Ureter (tissue), 1 donor: ENCODE results near the gene IQCF5. TPM values are rescaled to one million over a fixed set of nuclear protein-coding genes. Genes with fewer than 3 reads are reported as not detected.
"Not testable (repeated sequence)": the region's sequence is repeated elsewhere in the genome, so short reads cannot be mapped to it uniquely, and the experiment has no call there.

Experiments used
- DNase-seq: peaks from one replicate; pipeline ENCODE4 v3.0.0-alpha.2; 2020; ENCODE audit warnings: low spot score
- total RNA-seq: library from RNA; stranded (reverse); gene quantifications from one replicate; pipeline ENCODE4 v1.2.4, GENCODE V29; 2023
- donor health status: DM: yes; HTN: yes; CAD: no.

Gene IQCF5
- not detected for total RNA-seq

DNA sequence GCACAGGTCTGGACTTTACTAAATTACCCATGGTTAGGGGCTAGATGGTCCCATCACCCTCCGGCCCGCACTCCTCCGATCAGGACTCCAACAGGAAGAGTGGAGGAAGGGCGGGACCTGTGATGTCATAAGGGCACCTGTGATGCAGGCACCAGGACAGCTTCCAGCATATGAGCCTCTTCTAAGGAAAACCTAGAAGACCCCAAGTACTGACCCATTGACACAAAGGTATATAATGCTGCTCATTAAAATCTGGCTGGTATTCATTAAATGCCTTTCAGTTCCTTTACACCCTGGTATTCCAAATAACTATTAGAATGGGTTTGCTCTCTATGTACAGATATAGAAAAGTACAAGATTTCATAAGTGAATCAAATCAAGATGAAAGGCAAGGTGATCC lies at the start of gene IQCF5:
IQCF5 (minus strand) TSS at position 101 of the 400 bp plus-strand sequence; CDS start at position 31, 70 bp downstream.
- no peak for DNase-seq

DNA sequence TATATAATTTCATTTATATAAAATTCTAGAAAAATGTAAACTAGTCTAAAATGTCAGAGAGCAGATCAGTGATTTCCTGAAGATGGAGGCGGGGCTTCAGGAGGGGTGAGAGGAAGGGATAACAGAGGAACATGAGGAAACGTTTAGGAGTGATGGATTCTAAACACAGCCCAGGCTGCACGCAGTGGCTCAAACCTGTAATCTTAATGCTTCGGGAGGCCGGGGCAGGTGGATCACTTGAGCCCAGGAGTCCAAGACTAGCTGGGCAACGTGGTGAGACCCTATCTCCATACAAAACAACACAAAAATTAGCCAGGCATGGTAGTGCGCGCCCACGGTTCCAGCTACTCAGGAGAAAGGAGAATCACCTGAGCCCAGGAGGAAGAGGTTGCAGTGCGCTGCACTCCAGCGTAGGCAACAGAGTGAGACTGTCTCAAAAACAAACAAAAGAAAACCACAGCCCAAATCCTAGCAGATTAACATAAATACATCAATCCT lies 45.7 kb upstream of the IQCF5 start:
- no peak for DNase-seq

DNA sequence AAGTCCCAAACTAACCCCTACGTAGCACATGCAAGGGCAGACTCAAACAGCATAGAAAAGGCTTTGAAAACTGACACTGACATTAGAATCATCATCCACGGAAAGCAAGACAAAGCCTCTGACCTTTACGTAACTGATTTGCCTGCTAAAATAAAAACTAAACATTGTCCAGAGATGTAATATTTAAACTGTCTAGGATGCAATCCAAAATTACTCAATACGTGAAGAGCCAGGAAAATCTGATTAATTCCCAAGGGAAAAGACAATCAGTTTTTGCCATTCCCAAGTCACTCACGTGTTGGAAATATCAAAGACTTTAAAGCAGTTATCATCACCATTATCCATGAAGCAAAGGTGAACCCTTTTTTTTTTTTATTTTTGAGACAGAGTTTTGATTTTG lies 41.0 kb upstream of the IQCF5 start:
- DNase-seq = no peak

DNA sequence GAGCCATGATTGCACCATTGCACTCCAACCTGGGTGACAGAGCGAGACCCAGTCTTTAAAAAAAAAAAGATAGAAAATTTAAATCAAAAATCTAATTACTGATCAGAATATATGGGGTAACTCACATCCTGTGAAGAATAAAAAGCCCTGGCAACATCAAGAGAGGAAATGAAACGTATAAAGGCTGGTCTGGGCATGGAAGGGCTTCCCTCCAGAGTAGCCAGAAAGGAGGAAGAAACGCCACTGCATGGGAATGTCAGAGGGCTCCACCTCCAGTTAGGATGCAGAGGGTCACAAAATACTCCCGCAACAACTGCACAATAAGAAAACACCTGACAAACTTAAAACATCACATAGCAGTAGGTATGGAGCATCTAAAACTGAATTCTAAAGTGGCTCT lies 32.6 kb upstream of the IQCF5 start:
- DNase-seq = no peak

DNA sequence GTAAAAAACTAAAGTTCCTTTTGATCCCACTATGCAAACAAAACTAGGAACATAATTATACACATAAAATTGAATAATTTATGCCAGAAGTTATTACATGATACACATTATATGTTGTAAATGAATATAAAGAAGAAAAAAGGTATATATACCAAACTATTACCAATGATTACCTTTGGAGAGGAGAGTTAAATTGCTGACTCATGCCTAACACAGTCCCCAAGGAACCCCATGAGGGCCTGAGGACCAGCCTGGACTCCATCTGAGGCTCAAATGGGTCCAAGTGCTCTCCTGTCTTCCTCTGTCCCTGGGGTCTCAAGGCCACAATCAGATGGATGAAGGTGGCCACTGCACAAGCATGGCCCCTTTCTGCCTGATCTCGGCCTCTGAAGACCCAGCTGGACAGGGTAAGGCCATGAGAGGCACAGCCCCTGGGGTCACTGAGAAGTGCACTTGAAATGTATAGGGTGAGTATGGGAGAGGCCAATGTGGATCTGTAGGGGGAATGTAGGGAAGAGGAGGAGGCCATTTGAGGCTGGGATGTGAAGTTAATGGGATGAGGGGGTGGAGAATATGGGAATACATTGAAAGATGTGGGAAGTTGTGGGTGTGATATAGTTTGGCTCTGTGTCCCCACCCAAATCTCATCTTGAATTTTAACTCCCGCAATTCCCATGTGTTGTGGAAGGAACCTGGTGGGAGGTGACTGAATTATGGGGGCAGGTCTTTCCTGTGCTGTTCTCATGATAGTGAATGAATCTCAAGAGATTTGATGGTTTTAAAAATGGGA lies 28.8 kb upstream of the IQCF5 start:
- DNase-seq = no peak

DNA sequence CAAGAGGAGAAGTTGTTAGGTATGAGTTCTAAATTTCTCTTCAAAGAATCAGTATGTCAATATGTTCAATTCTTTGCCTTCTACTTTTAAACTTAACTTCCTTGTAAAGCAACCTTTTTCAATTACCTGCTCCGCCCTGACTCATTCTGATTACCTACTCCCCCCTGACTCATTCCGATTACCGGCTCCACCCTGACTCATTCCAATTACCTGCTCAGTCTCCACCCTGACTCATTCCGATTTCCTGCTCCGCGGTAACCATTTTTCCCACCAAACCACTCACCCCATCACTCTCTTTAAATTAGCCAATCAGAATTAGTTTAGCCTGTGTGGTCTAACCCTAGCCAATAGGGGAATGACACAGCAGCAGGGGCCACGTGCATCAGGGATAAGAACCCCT lies 27.0 kb upstream of the IQCF5 start:
- peak; percentile 60 for DNase-seq

DNA sequence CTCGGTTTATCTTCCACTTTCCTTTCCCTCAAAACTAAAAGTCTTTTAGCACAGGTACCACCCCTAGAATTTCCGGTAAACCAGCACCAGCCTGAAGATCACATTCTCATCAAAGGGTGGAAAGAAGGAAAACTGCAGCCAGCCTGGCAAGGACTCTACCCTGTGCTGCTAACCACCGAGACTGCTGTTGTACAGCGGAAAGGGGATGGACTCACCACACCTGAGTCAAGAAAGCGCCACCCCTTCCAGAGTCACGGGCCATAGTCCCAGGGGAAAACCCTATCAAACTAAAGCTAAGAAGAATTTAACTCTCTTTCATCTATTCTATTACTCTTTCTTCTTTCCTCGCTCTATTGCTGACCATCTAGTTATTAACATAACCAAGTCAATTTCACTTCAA lies 24.6 kb upstream of the IQCF5 start:
- DNase-seq = not testable (repeated sequence)

DNA sequence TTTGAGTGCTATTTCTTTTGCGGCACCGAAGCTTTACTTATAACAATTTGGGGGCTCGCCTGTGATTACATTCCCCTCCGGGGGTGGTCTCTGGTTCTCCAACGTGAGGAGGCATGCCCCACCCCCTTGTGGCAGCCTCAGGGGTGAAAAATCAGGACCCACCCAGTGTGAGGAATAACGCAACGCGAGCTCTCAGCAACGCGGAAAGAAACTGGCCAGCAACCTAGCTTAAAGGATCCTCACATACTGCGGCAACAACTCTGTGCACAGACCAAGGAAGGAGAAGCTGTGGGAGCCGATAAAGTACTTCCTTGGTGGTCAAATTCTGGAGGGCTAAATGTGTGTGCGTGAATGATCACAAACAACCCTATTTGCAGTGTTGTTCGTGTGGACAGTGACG lies 22.0 kb upstream of the IQCF5 start:
- no peak for DNase-seq

DNA sequence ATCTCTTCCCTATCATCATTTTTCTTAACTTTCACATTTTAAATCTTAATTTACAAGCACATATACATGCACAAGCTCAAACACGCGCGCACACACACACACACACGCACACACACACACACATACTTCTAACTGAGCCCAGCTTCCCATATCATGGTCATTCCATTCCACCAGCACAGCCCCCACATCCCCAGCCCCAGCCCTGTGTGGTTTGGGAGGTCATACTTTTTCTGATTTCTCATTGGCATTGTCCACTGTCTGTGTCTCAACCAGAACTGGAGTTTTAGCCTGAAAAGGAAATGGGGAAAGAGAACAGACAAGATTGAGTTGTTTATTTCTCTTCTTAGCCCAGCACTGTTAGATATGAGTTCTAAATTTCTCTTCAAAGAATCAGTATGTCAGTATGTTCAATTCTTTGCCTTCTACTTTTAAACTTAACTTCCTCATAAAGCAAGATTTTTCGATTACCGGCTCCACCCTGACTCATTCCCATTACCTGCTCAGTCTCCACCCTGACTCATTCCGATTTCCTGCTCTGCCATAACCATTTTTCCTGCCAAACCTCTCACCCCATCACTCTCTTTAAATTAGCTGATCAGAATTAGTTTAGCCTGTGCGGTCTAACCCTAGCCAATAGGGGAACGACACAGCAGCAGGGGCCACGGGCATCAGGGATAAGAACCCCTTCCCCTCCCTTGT lies 21.4 kb upstream of the IQCF5 start:
- DNase-seq = no peak

DNA sequence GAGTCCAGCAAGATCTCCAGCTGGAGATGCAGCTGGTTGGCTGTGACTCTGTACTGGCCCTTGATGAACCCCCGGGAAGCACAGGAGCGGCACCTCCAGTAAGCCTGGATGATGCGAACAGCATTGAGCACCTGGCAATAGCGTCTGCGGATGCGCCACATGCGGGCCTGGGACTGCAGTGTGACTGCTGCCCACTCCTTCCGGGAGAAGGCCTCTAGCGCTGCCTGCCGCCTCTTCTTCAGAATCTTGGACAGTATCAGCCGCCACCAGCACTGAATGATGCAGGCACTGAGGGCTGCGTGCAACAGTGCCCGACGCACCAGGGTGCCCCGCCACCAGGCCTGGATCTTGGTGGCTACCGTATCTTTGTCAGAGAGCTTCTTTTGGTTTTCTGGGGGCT lies 19.5 kb upstream of the IQCF5 start:
- no peak for DNase-seq

DNA sequence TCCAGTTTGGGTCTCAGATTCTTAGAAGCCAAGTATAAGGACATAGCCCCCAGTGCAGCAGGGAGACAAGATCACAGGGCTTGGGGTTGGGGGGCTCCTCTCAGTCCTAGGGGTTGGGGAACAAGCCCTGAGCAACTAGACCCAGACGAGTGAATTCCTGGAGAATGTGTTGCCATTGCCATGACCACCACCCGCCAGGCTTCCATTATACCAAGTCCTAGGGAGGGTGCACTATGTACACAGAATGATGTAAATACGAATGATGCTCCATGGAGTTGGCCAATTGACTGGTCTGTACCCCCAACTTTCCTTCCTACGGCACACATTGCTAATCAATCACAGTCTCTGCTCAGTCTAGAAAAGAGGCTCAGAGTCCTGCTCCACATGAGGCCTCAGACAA lies 19.0 kb upstream of the IQCF5 start:
- no peak for DNase-seq

DNA sequence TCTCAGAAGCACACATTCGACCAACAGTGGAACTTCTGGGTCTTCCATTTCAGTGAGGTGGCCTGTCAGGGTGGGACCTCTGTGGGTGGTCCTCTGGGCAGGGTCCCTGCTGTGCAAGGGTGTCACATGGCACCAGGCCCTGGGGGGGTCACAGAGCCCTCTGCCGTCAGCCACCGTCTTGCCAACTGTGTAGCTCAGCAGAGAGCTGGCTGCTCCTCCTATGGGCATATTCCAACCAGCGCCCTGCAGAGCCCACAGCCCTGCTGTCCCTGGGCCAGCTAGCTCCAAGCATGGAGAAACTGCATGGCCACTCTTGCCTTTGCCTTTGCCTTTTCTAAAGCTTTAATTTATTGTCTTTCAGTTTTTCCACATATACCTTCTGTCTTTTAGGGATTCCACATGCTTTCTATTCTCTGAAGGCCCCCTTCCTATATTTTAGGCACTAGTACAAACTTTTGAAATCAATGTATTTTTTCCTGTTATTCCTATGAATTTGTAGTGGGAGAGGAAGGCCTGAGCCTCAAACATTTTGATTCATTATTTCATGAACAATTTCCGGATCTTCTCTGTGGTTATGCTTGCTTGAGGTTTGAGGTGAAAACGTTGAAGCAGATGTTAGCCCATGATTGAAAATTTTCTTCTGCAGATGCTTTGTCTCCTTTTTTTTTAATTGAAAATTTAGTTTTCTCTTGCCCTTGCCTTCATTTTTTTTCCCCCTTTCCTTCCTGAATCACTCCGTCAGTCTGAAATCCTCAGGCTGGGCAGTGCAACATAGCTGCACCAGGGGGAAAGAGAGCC lies 16.0 kb upstream of the IQCF5 start:
- DNase-seq = no peak

DNA sequence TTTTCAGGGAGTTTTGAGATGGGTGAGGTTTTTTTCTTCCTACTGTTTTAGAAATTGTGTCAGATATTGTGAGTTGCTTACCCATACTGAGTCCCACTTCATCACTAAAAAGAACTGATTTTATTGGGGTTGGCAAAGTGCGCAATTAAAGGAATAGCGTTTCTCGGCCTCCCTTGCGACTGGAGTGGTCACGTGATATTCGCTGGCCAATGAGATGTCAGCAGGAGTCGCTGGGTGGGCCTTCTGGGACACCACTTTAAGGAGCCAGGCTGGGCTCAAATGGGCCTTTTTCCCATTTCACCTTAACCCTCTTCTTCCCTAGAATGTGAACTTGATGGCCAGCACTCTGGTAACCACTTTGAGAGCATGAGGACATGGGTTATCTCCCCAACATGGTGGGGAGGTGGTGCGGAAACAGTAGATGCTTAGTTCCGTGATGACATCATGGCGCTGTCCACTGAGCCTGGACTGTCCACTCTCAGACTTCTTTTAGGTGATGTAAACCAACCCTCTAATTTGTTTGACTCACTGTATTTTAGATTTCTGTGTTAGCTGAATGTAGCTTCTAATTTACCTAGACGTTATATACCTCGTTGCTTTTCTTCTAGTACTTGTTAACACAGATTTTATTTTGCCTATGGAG lies 13.2 kb upstream of the IQCF5 start:
- DNase-seq = no peak

DNA sequence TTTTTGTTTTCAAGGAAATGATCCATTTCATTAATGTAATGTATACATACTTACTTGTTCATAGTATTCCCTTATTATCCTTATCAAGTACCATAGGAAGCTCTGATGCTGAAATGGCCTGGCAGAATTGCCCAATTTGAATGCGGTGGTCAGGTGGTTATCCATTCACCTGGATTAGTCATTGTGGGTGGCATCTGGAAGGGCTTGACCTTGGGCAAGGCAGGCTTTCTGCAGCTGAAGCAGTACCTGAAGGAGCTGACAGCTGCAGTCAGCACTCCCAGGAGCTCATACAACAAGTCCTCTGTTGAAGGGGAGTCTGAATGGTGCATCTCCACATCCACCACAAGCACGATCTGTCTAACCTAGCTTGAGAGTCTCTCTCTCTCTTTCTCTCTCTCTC lies 12.2 kb upstream of the IQCF5 start:
- no peak for DNase-seq

DNA sequence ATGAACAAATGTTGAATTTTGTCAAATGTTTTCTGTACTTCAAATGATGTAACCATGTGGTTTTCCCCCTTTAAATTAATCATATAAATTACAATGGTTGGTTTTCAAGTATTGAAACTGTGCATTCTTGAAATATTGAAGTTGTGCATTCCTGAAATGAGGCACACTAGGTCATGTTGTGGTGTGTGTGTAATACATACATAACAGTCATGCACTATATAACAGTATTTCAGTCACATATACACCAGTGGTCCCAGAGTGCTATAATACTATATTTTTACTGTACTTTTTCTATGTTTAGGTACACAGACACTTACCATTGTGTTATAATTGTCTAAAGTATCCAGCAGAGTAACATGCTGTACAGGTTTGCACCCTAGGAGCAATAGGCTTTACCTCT lies 11.0 kb upstream of the IQCF5 start:
- DNase-seq = no peak

DNA sequence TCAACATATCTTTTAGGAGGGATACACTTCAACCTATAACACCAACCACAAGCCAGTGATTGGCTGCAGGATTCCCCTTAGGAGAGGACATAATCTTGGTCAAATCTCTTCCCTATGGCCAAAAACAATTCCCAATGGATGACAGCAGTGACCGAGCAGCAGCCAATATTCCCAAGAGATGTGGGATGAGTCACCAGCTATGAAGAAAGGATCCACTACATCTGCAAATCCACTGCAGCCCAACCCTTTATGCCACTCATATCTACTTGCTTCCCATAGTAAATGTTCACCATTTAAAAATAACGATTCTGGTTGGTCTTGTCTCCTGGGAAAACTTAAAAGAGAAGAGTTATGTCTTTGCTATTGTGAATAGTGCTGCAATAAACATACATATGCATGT lies 4.5 kb upstream of the IQCF5 start:
- DNase-seq = no peak

DNA sequence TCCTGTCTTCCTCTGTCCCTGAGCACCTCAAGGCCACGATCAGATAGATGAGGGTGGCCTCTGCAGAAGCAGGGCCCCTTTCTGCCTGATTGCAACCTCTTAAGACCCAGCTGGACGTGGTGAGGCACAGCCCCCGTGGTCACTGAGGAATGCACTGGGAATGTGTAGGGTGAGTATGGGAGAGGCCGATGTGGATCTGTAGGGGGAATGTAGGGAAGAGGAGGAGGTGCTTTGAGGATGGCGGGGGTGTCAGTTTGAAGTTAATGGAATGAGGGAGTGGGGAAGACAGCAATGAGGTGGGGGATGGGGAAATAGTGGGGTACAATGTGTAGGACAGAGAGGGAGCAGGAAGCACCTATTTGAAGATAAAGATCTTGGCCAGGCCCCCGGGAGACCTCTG lies 785 bp upstream of the IQCF5 start:
- DNase-seq = no peak

DNA sequence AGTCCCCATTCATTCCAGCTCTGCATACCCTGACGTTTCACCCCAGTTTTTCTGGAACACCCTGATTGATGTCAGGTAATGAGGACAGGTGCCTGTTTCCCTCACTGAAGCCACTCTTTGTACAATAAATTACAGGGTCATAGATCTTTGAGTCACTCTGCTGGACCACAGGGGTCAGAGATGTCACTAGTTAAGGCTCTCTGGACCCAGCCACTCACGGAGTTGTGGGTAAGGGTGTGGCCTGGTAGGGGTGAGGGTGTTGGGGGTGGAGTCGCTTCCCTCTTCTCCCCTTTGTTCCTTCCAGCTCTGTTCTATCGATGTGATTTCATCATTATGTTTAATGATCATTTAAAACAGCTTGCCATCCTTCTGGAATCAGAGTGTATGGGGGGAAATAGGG lies 512 bp downstream of the IQCF5 start:
- no peak for DNase-seq

DNA sequence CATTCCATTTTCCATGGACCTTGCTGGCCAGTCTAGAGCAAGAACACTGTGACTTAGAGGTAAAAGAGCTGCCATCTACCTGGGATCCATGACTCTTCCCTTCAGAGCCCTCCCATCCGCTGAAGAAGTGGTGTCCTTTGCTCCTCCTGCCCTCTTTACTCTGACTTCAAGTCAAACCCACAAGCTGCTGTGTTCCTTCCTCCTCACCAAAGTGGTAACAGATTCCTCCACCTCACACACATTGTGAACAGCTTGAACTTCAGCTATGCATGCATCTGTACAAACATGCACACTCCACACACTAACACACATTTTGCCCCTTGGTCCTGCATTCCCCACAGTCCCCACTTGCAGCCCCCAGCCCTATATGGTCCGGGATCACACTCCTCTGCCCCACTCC lies 990 bp downstream of the IQCF5 start:
- no peak for DNase-seq

DNA sequence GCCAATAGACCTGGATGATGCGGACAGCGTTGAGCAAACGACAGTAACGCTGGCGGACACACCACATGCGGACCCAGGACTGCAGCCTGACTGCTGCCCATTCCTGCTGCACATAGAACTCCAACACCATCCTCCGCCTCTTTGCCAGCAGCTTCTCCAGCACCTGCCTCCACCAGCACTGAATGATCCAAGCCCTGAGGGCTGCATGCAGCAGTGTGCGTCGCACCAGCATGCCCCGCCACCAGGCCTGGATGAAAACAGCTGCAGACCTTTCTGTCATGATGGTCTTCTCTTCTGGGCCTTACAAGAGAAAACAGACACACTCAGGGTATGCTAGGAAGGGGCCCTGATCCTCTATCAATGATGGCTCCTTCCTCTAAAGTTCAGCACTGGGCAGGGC lies 1.5 kb downstream of the IQCF5 start:
- DNase-seq = no peak

DNA sequence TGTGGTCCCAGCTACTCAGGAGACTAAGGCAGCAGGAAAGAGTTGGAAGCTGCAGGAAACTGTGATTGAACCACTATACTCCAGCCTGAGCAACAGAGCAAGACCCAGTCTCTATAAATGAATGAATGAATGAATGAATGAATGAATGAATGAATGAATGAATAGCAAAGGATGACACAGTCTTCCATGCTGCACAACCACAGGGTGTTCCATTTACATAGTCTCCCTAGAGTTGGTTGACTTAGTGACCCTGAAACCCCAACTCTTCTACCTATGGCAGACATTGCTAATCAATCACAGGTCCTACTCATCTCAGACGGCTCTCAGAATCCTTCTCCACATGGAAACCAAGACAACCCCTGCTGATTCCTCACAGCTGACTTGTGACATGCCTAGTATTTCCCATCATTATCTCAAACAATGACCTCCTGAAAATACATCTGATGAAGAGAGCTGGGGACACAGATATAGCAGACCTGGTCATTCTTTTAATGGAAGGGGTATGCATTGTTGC lies 2.1 kb downstream of the IQCF5 start:
- no peak for DNase-seq

DNA sequence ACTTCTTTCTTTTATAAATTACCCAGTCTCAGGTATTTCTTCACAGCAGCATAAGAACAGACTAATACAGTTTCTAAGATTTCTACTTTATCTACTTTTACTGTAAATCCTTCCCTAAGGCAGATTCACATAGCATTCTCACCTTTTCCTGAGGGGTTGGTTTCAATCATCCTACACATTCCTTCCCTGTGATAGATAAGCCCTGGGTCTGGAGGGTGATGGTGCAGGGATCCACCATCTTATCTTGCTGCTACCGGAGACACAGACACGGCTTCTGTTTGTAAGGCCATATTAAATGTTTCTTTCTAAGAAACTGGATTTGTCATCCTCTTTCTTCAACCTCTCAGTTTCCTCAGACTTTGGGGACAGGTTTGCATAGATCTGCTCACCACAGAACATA lies 6.1 kb downstream of the IQCF5 start:
- DNase-seq = no peak
